GM19043 (cell line): ENCODE data around the gene USF1.
"Not testable (repeated sequence)": the region's sequence is repeated elsewhere in the genome, so short reads cannot be mapped to it uniquely, and the experiment has no call there.

ENCODE experiments used
- ATAC-seq: cut with Tn5 transposase; IDR thresholded peaks from one replicate; pipeline ENCODE4 v1.9.1; 2021; ENCODE audit warnings: low read depth; ENCODE audit not compliant: unreplicated experiment

Gene USF1

DNA sequence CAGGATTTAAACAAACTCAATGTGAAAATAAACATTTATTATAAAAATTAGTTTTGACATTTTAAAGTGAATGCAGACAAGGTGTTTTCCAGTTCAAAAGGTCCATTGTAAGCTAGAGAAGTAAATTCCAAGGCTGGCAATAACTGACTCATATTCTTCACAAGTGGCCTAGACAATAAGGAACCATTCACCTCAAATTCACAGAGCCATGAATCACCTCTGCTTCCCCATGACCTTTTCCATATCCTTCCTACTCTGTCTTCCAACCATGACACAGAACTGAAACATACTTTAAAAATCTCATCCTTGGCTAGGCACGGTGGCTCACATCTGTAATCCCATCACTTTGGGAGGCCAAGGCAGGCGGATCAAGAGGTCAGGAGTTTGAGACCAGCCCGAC is 49.6 kb downstream of the USF1 start:
- ATAC-seq, result no peak

DNA sequence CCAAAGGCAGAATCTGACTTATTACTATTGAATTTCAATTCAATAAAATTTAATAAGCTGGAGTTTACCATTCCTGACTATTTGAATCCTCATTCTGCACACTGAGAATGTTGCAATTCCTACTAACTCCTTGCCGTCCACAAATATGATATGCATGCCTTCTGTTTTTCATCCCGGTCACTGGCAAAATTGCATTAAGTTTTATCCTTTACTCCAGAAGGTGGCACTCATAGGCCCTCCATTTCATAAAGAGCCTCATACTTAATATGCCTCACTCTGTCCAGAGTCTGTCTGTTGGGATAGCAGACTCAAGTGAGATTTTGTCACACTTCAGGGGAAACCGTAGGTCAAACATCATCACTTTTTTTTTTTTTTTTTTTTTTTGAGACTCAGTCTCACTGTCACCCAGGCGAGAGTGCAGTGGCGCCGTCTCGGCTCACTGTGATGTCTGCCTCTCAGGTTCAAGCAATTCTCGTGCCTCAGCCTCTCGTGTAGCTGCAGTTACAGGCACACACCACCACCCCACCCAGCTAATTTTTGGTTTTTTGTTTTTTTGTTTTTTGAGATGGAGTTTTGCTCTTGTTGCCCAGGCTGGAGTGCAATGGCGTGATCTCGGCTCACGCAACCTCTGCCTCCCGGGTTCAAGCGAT is 52.1 kb downstream of the USF1 start:
- ATAC-seq, result no peak

GRCh38 chr1:160992036-160992435 is 53.7 kb downstream of the USF1 start:
- ATAC-seq, result not testable (repeated sequence)
